Measurements from ENCODE around the gene SMYD3.

DNA sequence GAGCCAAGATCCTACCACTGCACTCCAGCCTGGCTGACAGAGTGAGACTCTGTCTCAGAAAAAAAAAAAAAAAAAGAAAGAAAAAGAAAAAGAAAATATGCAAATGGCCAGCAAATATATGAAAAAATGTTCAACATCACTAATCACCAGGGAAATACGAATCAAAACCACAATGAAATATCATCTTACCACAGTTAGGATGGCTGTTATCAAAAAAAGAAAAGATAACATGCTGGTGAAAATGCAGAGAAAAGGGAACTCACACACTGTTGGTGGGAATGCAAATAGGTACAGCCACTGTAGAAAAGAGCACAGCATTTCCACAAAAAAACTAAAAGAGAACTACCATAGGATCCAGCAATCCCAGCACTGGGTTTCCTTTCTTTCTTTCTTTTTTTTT lies 477.5 kb downstream of the SMYD3 start:
- no peak for TF ChIP-seq CTCF (IDR thresholded peaks at IDR 0.05)
- TF ChIP-seq EZH2 (IDR thresholded peaks at IDR 0.05; ENCODE audit: borderline replicate concordance, insufficient read depth, low read depth, low read length, poor library complexity, severe bottlenecking) = no peak
